ENCODE data around the gene POLR2M. TPM values are rescaled to one million over a fixed set of nuclear protein-coding genes. Genes with fewer than 3 reads are reported as not detected.

POLR2M gene
- total and polyA plus RNA-seq, 10 of the 15 experiments (the other 5 are each of a cell fraction or from before 2014, with no cell fraction given) = 5.8 to 364 (median 23.7) TPM

DNA sequence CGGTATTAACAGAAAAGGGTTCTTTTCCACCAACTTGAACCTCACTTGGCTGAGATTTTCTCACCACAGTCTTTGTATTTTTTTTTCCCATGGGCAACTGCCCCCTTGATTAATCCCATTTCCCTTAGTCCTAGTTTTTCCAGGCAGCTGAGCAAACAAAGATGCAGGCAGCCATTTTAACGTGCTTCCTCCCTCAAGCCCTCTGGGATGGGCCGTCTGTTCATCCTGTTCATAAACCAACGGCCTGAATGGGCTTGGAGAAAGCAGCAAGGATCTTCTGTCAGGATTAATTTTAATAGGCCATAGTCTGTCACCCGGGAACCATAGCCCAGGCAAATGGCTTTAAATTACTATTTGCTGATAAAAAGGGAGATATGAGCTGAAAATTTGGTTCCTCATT lies 10.4 kb upstream of the POLR2M start:
- no peak for ATAC-seq

More for the DNA sequence above, 10.4 kb upstream of the POLR2M start:
- DNase-seq (ENCODE audit: low read depth, low spot score) (no peak), FAIRE-seq (no peak)
- no peak for TF ChIP-seq RB1 (IDR thresholded peaks at IDR 0.05; ENCODE audit: borderline replicate concordance)
- TF ChIP-seq, protein P1, sequence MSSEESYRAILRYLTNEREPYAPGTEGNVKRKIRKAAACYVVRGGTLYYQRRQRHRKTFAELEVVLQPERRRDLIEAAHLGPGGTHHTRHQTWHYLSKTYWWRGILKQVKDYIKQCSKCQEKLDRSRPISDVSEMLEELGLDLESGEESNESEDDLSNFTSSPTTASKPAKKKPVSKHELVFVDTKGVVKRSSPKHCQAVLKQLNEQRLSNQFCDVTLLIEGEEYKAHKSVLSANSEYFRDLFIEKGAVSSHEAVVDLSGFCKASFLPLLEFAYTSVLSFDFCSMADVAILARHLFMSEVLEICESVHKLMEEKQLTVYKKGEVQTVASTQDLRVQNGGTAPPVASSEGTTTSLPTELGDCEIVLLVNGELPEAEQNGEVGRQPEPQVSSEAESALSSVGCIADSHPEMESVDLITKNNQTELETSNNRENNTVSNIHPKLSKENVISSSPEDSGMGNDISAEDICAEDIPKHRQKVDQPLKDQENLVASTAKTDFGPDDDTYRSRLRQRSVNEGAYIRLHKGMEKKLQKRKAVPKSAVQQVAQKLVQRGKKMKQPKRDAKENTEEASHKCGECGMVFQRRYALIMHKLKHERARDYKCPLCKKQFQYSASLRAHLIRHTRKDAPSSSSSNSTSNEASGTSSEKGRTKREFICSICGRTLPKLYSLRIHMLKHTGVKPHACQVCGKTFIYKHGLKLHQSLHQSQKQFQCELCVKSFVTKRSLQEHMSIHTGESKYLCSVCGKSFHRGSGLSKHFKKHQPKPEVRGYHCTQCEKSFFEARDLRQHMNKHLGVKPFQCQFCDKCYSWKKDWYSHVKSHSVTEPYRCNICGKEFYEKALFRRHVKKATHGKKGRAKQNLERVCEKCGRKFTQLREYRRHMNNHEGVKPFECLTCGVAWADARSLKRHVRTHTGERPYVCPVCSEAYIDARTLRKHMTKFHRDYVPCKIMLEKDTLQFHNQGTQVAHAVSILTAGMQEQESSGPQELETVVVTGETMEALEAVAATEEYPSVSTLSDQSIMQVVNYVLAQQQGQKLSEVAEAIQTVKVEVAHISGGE (CRISPR knock-in tag; IDR thresholded peaks at IDR 0.05) = no peak
- no peak for TF ChIP-seq LARP7 (IDR thresholded peaks at IDR 0.05)
- TF ChIP-seq ETV6 (conservative IDR thresholded peaks at IDR 0.05 in 1 of 2, IDR thresholded peaks at IDR 0.05 in 1 of 2; ENCODE audit: borderline replicate concordance in 1 of 2, low read depth in 1 of 2) = no peak
- no peak for TF ChIP-seq FOS (IDR thresholded peaks at IDR 0.05; ENCODE audit: borderline replicate concordance, extremely low read depth, insufficient read length)
- TF ChIP-seq, protein P2, sequence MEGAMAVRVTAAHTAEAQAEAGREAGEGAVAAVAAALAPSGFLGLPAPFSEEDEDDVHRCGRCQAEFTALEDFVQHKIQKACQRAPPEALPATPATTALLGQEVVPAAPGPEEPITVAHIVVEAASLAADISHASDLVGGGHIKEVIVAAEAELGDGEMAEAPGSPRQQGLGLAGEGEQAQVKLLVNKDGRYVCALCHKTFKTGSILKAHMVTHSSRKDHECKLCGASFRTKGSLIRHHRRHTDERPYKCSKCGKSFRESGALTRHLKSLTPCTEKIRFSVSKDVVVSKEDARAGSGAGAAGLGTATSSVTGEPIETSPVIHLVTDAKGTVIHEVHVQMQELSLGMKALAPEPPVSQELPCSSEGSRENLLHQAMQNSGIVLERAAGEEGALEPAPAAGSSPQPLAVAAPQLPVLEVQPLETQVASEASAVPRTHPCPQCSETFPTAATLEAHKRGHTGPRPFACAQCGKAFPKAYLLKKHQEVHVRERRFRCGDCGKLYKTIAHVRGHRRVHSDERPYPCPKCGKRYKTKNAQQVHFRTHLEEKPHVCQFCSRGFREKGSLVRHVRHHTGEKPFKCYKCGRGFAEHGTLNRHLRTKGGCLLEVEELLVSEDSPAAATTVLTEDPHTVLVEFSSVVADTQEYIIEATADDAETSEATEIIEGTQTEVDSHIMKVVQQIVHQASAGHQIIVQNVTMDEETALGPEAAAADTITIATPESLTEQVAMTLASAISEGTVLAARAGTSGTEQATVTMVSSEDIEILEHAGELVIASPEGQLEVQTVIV (IDR thresholded peaks at IDR 0.05; ENCODE audit: borderline replicate concordance, partially characterized antibody) = no peak
- TF ChIP-seq POLR2AphosphoS2 (IDR thresholded peaks at IDR 0.05; ENCODE audit: low read depth, low read length) = no peak
- no peak for TF ChIP-seq HDGF (IDR thresholded peaks at IDR 0.05)
- no peak for TF ChIP-seq ZNF274 (IDR thresholded peaks at IDR 0.05; ENCODE audit: insufficient read depth, insufficient read length)
- TF ChIP-seq, protein P3, sequence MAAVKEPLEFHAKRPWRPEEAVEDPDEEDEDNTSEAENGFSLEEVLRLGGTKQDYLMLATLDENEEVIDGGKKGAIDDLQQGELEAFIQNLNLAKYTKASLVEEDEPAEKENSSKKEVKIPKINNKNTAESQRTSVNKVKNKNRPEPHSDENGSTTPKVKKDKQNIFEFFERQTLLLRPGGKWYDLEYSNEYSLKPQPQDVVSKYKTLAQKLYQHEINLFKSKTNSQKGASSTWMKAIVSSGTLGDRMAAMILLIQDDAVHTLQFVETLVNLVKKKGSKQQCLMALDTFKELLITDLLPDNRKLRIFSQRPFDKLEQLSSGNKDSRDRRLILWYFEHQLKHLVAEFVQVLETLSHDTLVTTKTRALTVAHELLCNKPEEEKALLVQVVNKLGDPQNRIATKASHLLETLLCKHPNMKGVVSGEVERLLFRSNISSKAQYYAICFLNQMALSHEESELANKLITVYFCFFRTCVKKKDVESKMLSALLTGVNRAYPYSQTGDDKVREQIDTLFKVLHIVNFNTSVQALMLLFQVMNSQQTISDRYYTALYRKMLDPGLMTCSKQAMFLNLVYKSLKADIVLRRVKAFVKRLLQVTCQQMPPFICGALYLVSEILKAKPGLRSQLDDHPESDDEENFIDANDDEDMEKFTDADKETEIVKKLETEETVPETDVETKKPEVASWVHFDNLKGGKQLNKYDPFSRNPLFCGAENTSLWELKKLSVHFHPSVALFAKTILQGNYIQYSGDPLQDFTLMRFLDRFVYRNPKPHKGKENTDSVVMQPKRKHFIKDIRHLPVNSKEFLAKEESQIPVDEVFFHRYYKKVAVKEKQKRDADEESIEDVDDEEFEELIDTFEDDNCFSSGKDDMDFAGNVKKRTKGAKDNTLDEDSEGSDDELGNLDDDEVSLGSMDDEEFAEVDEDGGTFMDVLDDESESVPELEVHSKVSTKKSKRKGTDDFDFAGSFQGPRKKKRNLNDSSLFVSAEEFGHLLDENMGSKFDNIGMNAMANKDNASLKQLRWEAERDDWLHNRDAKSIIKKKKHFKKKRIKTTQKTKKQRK (IDR thresholded peaks at IDR 0.05; ENCODE audit: low read depth, low read length) = no peak
- no peak for TF ChIP-seq NFYB (IDR thresholded peaks at IDR 0.05; ENCODE audit: insufficient read depth, low read depth, low read length)
- TF ChIP-seq ZNF24 (IDR thresholded peaks at IDR 0.05) = no peak
- TF ChIP-seq FOXM1 (IDR thresholded peaks at IDR 0.05; ENCODE audit: low read depth, low read length) = no peak
- TF ChIP-seq, protein P4, sequence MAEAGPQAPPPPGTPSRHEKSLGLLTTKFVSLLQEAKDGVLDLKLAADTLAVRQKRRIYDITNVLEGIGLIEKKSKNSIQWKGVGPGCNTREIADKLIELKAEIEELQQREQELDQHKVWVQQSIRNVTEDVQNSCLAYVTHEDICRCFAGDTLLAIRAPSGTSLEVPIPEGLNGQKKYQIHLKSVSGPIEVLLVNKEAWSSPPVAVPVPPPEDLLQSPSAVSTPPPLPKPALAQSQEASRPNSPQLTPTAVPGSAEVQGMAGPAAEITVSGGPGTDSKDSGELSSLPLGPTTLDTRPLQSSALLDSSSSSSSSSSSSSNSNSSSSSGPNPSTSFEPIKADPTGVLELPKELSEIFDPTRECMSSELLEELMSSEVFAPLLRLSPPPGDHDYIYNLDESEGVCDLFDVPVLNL (IDR thresholded peaks at IDR 0.05; ENCODE audit: low read depth, low read length) = no peak
- 40% methylated on average over 5 of the region's 5 CpGs for WGBS (ENCODE audit: insufficient coverage, insufficient replicate concordance, low lambda C conversion rate, missing lambda C conversion rate)
- ChIA-PET CTCF (interaction anchor here (1.2 kb wide), 1 partner anchor 164 kb away, joined by 3 read pairs; no protein-coding TSS in a partner anchor), RAD21 (ENCODE audit: unreplicated experiment) (no interaction called here), SMC1A (ENCODE audit: uncharacterized antibody, unreplicated experiment) (no interaction called here), POLR2A (no interaction called here)
- H3K79me2 ChIP-seq (ENCODE audit: control insufficient read depth, insufficient read depth, low read length) = no peaks in the 10 kb centered on the region
- no peak overlapping the region for H3K4me2 ChIP-seq (ENCODE audit: control insufficient read depth, insufficient read depth)
- H3K9ac ChIP-seq (ENCODE audit: control insufficient read depth, insufficient read depth, low read length) = no peak overlapping the region
- in situ Hi-C loops (cut with MboI) = no loop called here
- intact Hi-C loops (cut with micrococcal nuclease; ENCODE audit: unreplicated experiment) = no loop called here
- no peaks in the 10 kb centered on the region for H3K36me3 ChIP-seq (ENCODE audit: control insufficient read depth in 2 of 2, insufficient read depth in 2 of 2, low read length in 1 of 2)
- H4K20me1 ChIP-seq (ENCODE audit: control insufficient read depth, insufficient read depth) = no peaks in the 10 kb centered on the region
- H3K27ac ChIP-seq (ENCODE audit: control insufficient read depth, insufficient read depth) = no peak overlapping the region
- H3K4me1 ChIP-seq (ENCODE audit: control insufficient read depth, insufficient read depth, low read length) = no peaks in the 10 kb centered on the region
- H3K27me3 ChIP-seq (replicated peaks in 1 of 2; ENCODE audit: control insufficient read depth in 2 of 2, insufficient read depth in 2 of 2, low read length in 1 of 2) = no peaks in the 10 kb centered on the region
- BruUV-seq (replicated peaks) = no TSS peak
- no peak overlapping the region for H3K4me3 ChIP-seq
- H3K9me3 ChIP-seq (replicated peaks; ENCODE audit: control insufficient read depth, insufficient read depth, low read length) = no peaks in the 10 kb centered on the region
- no peak overlapping the region for H2AFZ ChIP-seq (ENCODE audit: control insufficient read depth, low read depth, low read length)
